H7 (cell line): Measurements from ENCODE around the gene RABAC1. TPM values are rescaled to one million over a fixed set of nuclear protein-coding genes. Genes with fewer than 3 reads are reported as not detected.

Experiments
- DNase-seq: peaks from one replicate; pipeline ENCODE4 v3.0.0; 2012
- H3K27me3 ChIP-seq: 2 replicates; pipeline ENCODE4 v1.6.0; 2011; ENCODE audit warnings: mild to moderate bottlenecking, low read length; ENCODE audit not compliant: control insufficient read depth, insufficient read depth
- H3K36me3 ChIP-seq: replicated peaks from 2 replicates; pipeline ENCODE4 v1.5.1; 2011; ENCODE audit warnings: low read length; ENCODE audit not compliant: control insufficient read depth, insufficient read depth
- H3K4me3 ChIP-seq: 2 replicates; pipeline ENCODE4 v1.5.1; 2011; ENCODE audit warnings: low read depth, mild to moderate bottlenecking, control low read depth, low read length, moderate library complexity; ENCODE audit not compliant: insufficient read depth
- total RNA-seq: library from RNA; depleted of rRNA; stranded (reverse); fragments of >200 nt; shearing (Covaris generic); gene quantifications from 2 replicates; pipeline ENCODE4 v1.2.3, GENCODE V29; 2014; rRNA removed

The RABAC1 gene, protein sequence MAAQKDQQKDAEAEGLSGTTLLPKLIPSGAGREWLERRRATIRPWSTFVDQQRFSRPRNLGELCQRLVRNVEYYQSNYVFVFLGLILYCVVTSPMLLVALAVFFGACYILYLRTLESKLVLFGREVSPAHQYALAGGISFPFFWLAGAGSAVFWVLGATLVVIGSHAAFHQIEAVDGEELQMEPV
- 140 and 163 TPM in 2 replicates for total RNA-seq

DNA sequence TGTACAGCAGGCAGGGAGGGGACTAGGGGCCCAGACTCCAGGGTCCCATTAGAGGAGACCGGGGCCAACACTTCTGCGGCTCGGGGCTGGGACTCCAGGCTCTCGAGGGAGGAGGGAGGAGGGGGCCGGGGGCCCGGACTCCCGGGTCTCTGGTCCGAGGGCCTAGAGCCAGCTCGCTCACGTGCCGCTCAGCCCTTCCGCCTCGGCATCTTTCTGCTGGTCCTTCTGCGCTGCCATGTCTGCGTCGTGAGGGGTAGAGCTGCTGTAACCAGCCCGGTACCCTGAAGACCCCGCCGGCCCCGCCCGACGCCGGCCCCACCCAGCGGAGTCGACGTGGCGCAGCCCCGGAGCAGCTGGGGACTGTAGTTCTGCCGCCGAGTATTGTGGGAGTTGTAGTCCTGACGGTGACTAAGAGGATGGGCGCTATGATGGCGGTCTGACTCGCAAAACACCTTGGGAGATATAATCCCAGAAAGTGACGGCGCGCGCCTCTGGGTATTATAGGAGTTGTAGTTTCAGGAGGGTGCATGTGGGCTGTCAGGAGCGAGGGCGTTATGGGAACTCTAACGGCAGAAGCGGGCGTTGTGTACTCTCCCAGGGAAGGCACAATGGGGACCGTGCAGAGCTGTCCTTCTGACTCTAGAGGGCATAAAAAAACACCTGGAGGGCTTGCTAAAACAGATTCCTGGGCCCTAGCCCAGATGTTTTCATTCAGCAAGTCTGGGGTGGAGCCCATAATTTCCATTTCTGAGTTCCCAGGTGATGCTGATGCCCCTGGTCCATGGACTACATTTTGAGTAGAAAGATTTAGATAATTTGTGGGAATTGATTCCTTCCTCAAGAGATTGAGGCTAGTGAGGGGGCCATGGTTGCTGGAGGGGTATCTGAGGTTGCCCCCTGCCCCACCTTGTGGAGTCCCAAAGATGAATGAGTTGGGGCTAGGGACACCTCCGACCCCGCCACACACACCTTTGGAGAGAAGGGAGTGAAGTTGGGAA, at the start of gene RABAC1:
TSS of gene RABAC1 (minus strand) at position 266 of the 998 bp plus-strand sequence. CDS start at position 237, 29 bp downstream.
- DNase-seq = peak; percentile 98
- Histone ChIP-seq H3K36me3 (peaks cover 1% of the 10 kb centered on the region), H3K4me3 (peak within 1 kb of the TSS; percentile 92), H3K27me3 (no peaks in the 10 kb centered on the region)

DNA sequence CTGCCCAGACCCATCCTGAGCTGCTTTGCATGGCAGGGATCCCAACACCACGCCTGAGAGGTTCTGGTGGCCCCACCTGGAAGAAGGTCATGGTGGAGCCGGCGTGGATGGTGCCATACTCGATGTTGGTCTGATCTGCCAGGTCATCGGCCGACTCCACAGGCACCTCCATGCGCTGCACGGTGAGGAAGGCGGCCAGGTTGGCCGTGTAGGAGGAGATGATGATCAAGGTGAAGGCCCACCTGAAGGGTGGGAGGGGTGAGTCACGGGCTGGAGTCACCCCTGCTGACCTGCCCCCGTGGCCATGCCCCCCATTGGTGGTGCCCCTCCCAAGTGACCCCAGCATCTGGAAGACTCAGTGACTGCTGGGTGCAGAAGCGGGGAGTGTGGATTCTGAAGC, 47.4 kb upstream of the RABAC1 start:
- DNase-seq = no peak
- no peak overlapping the region for H3K4me3 ChIP-seq
- H3K36me3 ChIP-seq = no peaks in the 10 kb centered on the region; the same call in 1 of the 2 replicates
- H3K27me3 ChIP-seq = no peaks in the 10 kb centered on the region; the same call in 1 of the 2 replicates

DNA sequence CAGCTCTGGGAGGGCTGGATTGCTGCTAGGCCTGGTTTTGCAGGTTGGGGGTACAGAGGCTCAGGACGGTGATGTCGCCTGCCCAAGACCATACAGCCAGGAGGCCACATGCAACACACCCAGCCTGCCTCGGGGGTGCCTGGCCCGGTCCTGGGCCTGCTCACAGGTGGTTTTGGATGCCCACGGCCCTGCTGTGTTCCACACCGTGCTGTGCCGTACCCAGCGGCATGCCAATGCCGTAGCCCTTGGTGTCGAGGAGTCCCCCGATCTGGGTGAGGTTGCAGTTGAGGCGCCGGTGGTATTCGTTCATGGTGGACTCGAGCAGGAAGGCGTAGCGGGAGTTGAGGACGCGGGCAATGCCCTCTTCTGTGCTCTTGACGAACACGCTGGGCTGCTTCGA, 46.4 kb upstream of the RABAC1 start:
- DNase-seq = no peak
- H3K36me3 ChIP-seq = no peaks in the 10 kb centered on the region; the same call in none of the 2 replicates
- H3K27me3 ChIP-seq = peaks cover 3% of the 10 kb centered on the region
- H3K4me3 ChIP-seq = no peak overlapping the region

DNA sequence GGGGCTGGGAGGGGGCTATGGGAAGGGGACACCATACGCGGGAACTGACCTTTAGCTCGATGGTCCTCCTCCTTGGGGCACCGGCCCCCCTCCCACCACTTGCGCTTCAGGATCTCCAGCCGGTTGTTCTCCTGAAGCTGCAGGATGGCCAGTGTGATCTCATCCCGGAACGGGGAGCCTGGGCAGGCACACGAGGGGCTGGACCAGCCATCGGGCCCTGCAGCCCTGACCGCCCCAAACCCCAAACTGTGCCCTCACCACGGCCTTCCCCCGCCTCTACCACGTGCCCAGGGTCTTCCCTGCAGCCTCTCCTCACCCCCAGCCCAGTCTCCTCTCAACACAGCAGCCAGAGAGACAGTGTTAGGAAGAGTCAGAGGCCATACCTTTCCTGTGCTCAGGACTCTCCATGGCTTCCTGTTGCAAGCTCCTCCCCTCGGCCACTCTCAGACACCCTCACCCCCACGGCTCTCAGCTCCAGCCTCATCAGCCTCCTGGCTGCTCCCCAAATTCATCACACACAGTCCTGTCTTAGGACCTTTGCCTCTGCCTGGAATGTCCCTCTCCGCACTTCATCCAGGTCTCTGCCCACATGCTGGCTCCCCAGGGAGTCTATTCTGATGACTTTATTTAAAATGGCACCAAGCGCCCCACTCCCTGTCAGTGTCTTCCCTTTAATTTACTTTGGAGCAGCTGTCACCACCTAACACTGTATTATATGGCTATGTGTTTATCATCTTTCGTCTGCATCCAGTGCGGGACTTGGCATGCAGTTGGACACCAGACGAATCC, 44.6 kb upstream of the RABAC1 start:
- Histone ChIP-seq H3K4me3 (no peak overlapping the region), H3K36me3 (no peaks in the 10 kb centered on the region; the same call in none of the 2 replicates), H3K27me3 (peaks cover 18% of the 10 kb centered on the region)
- peak; percentile 36 for DNase-seq

DNA sequence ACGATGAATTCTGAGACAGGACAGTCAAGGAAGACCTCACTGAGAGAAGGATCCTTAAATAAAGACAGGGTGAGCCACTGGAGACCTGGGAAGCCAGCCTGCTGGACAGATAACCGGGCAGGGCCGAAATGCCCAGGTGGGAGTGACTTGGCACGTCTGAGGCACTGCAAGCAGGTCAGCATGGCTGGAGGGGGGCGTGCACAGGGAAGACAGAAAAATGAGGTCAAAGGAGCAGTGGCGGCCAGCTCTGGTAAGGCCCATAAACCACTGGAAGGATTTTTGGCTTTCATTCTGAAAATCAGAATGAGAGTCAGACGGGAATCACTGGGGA, 40.7 kb upstream of the RABAC1 start:
- H3K27me3 ChIP-seq = peaks cover 49% of the 10 kb centered on the region
- H3K4me3 ChIP-seq = no peak overlapping the region
- DNase-seq = peak; percentile 33
- H3K36me3 ChIP-seq = no peaks in the 10 kb centered on the region; the same call in none of the 2 replicates

DNA sequence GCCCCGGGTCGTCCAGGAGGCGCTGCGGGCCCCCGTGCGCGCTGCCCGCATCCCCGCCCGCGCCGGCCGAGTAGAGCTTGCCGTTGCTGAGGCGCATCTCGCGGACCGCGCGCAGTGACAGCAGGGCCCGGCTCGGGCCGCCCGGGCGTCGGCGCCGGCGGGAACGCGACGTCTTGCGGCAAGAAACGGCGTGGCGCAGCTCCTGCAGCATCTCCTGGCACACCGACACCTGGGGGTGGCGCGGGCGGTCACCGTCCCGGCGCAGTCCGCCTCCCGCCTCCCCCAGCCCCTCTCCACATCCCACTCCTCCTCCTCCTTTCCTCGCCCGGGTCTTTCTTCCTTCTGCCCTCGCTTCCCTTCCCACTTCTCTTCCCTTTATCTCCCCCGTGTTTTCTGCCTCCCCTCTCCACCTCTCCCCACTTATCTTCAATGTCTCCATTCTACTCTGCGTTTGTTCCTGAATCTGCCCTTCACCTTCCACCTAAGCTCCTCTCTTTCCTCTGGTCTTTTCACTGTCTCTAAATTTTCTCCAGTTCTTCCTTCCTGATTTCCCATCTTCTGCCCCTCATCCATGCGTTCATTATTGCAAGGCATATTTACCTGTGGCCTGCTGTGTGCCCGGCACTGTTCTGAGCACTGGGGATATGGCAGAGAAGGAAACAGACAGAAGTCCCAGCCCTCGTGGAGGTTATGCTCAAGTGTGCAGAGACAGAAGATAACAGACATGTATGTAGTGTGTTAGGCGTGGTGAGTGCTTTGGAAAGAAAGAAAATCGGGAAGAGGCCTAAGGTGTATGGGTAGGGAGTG, 40.2 kb upstream of the RABAC1 start:
- Histone ChIP-seq H3K27me3 (peaks cover 54% of the 10 kb centered on the region), H3K36me3 (no peaks in the 10 kb centered on the region; the same call in none of the 2 replicates), H3K4me3 (peak overlapping the region; percentile 20; the same call in 1 of the 2 replicates)
- DNase-seq = peak; percentile 90

DNA sequence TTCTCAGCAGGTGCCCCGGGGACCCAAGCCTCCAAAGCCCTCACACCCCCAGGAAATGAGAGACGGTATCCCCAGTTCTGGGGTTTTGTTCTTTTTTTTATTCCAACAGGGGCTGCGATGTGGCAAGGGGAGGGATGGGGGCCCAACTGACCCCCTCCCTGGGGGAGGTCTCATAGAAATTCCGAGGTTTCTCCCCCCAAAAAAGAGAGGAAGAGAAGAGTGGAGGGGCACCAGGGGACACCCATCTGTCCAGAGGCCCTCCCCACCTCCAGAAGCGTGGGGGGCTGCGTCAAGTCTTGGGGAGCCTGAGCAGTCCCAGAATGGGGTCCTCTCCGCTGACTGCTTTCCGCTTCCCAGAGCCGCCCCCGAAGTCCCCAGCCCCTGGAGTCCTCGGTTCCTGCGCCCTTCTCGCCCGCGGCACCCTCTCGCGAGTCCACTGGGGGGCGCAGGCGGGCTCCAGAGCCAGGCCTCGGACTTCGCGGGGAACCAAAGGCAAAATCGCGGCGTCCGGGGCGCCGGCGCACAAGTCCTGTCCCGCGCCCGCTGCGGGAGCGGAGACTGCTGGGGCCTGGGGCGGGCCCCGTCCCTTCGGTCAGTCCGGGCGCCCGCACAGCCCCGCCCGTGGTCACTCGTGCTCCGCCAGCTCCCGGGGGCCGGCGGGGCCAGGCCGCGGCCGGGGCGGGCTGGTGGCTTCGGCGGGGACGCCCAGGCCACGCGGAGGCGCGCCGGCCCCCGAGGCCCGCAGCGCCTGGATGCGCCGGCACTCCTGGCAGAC, 39.3 kb upstream of the RABAC1 start:
- DNase-seq = peak; percentile 95
- H3K4me3 ChIP-seq = peak overlapping the region; percentile 28
- H3K36me3 ChIP-seq = no peaks in the 10 kb centered on the region; the same call in none of the 2 replicates
- peaks cover 59% of the 10 kb centered on the region for H3K27me3 ChIP-seq

DNA sequence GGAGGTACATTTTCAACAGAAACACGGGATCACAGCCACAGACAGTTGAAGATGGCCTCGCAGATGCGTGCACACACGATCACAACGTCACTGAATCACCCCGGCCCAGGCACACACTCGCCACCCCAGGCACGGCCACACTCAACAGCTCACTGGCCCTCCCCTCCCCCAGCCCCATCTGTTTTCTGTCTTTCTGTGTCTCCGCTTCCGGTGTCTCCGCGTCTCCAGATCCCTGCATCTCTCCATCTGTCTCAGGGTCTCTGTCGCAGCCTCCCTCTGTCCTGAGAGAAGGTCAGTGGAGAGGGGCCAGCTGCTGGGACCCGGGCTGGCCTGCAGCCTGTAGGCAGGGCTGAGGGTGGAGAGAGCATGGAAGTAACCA, 38.7 kb upstream of the RABAC1 start:
- no peaks in the 10 kb centered on the region; the same call in none of the 2 replicates for H3K36me3 ChIP-seq
- DNase-seq = peak; percentile 80
- H3K27me3 ChIP-seq = peaks cover 63% of the 10 kb centered on the region
- H3K4me3 ChIP-seq = peak overlapping the region; percentile 28

DNA sequence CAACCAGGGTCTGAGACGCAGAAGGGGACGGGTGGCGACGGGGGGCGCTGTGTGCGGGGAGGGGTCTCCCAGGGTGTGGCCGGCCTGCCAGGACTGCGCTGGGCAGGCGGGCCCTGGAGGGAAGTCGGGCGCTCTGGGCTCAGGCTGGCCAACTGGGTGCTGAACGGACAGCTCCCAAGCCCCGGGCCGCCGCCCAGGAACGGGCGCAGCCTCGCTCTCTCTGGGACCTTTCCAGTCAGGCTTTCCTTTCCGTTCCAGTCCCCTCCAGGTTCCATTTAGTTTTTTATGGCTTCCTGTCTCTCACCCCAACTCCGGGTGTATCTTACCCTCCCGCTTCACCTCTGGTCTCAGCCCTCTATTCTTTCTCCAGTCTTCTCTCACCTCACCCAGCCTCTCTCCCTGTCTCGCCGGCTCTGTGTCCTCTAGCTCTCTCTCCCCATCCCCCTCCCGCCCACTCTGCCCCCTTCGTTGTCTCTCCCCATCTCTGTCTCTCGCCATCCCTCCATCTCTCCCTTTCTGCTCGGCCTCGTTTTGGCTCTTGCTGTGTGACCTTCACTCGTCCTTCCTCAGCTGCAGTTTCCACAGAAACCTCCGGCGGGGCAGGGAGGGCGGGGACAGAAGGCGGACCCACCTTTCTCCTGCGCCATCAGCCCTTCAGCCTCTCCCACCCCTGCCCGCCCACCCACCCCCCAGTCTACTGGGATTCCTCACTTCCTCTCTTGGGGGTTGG, 38.2 kb upstream of the RABAC1 start:
- peaks cover 63% of the 10 kb centered on the region for H3K27me3 ChIP-seq
- H3K4me3 ChIP-seq = peak overlapping the region; percentile 28
- H3K36me3 ChIP-seq = no peaks in the 10 kb centered on the region; the same call in 1 of the 2 replicates
- DNase-seq = peak; percentile 96

DNA sequence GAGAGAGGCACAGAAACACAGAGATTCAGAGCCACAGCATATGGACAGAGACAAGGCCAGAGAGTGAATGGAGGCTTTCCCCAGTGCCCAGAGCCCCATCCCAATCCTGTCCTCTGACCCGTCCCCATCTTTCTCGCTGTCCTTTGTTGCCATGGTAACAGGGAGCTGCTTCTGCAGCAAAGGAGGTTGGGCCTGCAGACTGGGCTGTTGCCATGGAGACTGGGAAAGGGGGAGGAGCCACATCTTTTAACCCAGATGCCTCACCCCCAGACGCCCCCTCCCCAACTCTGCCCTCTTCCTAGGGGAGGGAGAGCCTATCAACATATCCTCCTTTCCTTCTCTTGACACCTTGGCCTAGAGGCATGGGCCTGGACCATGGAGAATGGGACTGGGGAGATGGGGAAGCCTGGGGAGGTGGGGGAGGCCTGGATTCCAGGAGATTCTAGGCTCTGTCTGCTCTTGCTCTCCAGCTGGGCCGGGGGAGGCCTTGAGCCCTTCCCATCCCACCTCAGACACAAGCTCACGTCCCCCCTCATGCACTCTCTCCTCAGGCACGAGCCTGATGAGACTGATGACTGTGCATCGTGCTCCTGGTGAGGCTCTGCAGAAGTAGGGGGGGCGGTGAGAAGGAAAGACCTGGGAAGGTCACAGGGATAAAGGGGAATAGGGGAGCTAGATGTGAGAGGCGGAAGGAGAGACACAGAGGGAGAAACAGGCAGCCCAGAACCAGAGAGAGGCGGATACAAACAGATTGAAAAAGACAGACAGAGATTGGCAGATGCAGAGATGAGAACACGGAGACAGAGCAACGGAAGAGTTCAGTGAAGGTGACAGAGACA, 37.1 kb upstream of the RABAC1 start:
- peak; percentile 94 for DNase-seq
- peaks cover 64% of the 10 kb centered on the region for H3K27me3 ChIP-seq
- no peak overlapping the region for H3K4me3 ChIP-seq
- H3K36me3 ChIP-seq = no peaks in the 10 kb centered on the region; the same call in 1 of the 2 replicates

DNA sequence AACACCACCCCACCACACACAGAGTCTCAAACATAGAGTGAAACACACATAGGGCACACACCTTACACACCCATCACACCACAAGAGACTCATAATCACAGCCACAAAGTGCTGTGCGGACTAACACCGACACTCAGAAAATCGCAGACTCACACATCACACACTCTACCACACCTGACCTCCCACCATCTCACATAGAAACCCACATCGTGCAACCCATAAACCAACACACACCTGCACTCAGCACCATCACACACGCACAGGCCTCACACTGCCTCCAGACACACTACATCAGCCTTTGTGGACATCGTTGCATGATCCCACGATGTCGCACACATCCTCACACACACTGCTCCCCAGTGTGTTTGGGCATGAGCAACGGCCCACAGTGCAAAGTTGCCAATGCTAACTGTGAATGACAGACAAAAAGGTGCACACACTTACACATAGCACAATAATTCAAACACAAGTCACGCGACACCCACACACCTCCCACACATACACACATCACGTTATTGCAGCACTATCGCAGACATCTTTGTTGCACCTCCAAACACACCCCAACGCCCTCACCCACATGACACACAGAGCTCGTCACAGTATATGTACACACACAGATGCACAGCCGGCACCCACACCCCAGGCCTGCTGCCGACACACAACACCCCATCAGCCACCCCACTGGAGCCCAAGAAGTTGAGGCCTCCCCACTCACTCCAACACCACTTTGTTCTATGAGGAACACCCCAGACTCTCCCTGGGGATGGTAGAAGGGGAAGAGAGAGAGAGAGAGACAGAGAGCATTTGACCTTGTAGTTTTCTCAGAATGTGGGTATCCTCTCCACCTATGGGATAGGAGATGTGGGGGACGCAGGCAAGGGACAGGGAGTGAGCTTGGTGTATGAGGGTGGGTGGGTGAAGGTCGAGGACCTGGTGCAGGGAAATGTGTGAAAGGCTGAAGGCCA, 36.2 kb upstream of the RABAC1 start:
- H3K27me3 ChIP-seq = peaks cover 59% of the 10 kb centered on the region
- no peak overlapping the region for H3K4me3 ChIP-seq
- H3K36me3 ChIP-seq = no peaks in the 10 kb centered on the region
- peak; percentile 23 for DNase-seq
